GM20431 (cell line): ENCODE data around the gene APCDD1.
"Not testable (repeated sequence)": the region's sequence is repeated elsewhere in the genome, so short reads cannot be mapped to it uniquely, and the experiment has no call there.

Experiments used
- in situ Hi-C: fragments of 300-500 bp; cut with MseI, MboI; formaldehyde crosslinking; loops from one replicate; pipeline ENCODE4 v1.15.0; 2020; ENCODE audit warnings: low sequenced_read_pairs; ENCODE audit not compliant: unreplicated experiment

The APCDD1 gene

DNA sequence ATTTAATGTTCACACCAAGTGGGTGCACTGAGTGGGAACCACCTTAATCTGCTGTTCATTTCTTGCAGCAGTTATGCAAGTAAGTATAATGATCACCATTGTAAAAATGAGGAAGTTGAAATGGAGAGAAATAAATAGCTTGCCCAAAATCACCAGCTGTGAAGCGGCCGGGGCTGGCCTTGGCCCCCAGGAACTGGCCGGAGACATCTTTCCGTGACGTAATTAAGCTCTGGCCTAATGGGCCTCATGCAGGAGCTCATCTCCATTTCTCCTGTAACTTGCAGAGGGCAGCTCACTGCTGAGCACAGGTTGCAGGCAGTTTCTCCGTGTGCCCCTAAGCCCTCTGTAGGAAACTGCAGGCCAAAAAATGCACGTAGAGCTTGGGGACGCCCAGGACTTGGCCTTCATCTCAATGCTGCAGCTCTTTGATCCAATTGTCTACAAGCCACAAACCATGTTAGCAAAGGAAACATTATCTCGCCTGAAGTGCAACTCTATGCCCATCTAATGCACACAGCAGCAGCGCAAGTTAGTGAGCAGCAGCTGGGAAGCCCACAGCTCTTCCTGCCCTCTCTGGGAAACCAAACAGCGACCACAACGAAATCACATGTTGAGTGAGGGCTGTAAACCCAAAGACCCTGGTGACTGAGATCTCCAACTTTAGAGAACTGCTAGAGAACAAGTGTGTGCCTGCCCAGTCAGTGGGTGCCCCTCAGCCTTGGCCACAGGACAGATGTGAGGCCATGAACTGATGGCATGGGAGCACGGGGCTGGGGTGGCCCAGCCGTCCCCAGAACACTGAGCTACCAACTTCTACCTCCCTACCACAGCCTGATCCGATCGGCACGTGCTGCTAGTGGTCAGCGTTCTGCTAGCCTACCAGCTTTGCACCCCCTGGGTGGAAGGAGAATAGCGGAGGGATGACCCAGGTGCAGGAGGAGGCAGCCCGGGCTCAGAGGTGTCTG is 28.8 kb downstream of the APCDD1 start:
- in situ Hi-C loops: loop anchor here (25.0 kb wide), 1 partner anchor 296 kb away; no protein-coding TSS in a partner anchor

- in situ Hi-C loops: loop anchor here (25.0 kb wide), 1 partner anchor 298 kb away; no protein-coding TSS in a partner anchor
Observed at GRCh38 chr18:10485475-10485874, 31.0 kb downstream of the APCDD1 start.

DNA sequence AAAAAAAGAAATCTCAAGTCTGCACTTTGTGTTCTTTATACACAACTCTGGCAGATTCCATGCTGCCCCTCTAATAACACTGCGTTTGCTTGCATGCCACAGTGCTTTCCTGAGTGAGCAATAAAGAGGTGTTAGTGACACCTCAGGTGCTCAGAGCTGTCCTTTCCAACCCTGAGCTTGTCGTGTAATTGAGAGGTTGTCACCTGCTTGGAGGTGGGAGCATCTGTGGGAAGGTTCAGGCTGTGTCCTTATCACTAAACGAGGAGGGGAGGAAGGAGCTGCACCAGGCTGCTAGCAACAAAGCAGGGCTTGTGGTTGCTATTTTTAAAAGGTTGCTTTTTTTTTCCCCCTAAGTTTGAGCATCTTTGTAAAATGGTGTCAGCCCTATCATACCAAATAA is 31.9 kb downstream of the APCDD1 start:
- in situ Hi-C loops: loop anchor here (25.0 kb wide), 1 partner anchor 299 kb away; no protein-coding TSS in a partner anchor

- in situ Hi-C loops: loop anchor here (25.0 kb wide), 1 partner anchor 300 kb away; no protein-coding TSS in a partner anchor
Observed at GRCh38 chr18:10487154-10487553, 32.7 kb downstream of the APCDD1 start.

- in situ Hi-C loops: loop anchor here (25.0 kb wide), 1 partner anchor 301 kb away; no protein-coding TSS in a partner anchor
Observed at GRCh38 chr18:10488017-10488416, 33.6 kb downstream of the APCDD1 start.

GRCh38 chr18:10490401-10491165 is 36.1 kb downstream of the APCDD1 start:
- in situ Hi-C loops: loop anchor here (25.0 kb wide), 1 partner anchor 303 kb away; no protein-coding TSS in a partner anchor

DNA sequence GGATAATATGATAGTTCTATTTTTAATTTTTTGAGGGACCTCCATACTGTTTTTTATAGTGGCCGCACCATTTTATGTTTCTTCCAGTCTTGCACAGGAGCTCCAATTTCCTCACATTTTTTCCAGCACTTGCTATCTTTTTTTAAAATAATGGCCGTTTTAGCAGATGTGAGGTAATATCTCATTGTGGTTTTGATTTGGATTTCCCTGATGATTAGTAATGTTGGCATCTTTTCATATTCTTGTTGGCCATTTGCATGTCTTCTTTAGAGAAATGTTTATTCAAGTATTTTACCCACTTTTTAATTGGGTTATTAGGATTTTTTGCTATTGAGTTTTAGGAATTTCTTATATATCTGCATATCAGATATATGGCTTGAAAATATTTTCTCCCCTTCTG is 41.5 kb downstream of the APCDD1 start:
- in situ Hi-C loops: loop anchor here (25.0 kb wide), 1 partner anchor 309 kb away; no protein-coding TSS in a partner anchor

GRCh38 chr18:10497206-10497749 is 42.8 kb downstream of the APCDD1 start:
- in situ Hi-C loops: loop anchor here (25.0 kb wide), 1 partner anchor 310 kb away; no protein-coding TSS in a partner anchor

- in situ Hi-C loops: loop anchor here (25.0 kb wide), 1 partner anchor 312 kb away; no protein-coding TSS in a partner anchor
Observed at GRCh38 chr18:10499230-10499629, 44.8 kb downstream of the APCDD1 start.

- in situ Hi-C loops: no loop called here
Observed at GRCh38 chr18:10500038-10500437, 45.6 kb downstream of the APCDD1 start.

DNA sequence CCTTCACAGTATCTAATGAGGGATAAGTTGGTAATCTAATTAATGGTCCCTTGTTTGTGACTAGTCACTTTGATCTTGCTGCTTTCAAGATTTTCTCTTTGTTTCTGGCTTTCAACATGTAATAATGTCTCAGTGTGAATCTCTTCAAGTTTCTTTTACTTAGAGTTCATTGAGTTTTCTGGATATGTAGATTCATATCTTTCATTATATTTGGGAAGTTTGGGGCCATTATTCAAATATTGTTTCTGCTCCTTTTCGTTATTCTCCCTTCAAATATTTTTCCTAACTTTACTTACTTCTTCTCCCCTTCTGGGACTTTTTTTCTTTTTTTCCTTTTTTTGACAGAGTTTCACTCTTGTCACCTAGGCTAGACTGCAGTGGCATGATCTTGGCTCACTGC is 50.3 kb downstream of the APCDD1 start:
- in situ Hi-C loops: no loop called here

- in situ Hi-C loops: not testable (repeated sequence)
Observed at GRCh38 chr18:10505892-10506291, 51.5 kb downstream of the APCDD1 start.

DNA sequence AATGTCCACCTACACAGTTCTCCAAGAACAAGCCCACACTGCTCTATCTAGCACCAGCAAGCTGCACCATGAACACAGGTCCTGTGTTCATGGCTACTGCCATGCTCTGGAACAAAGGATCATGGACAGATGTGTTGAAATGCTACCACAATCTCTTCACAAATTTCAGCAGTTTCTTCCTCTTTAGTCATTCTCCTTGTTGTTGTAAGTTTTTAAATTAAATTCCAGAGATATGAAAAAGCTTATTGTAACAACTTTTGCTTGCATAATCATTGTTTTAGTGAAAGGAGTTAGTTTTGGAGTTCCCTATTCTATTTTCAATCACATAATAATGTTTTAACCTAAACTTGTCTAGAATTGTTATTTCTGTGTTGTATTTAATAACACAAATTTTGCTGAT is 54.2 kb downstream of the APCDD1 start:
- in situ Hi-C loops: no loop called here

- in situ Hi-C loops: loop anchor here (10.0 kb wide), 1 partner anchor 536 kb away; no protein-coding TSS in a partner anchor
Observed at GRCh38 chr18:10511236-10511635, 56.8 kb downstream of the APCDD1 start.

- in situ Hi-C loops: loop anchor here (10.0 kb wide), 1 partner anchor 539 kb away; no protein-coding TSS in a partner anchor
Observed at GRCh38 chr18:10514082-10514481, 59.6 kb downstream of the APCDD1 start.

GRCh38 chr18:10514601-10515000 is 60.2 kb downstream of the APCDD1 start:
- in situ Hi-C loops: loop anchor here (10.0 kb wide), 1 partner anchor 540 kb away; no protein-coding TSS in a partner anchor

- in situ Hi-C loops: loop anchor here (10.0 kb wide), 1 partner anchor 541 kb away; no protein-coding TSS in a partner anchor
Observed at GRCh38 chr18:10515456-10515855, 61.0 kb downstream of the APCDD1 start.

GRCh38 chr18:10516078-10516477 is 61.6 kb downstream of the APCDD1 start:
- in situ Hi-C loops: loop anchor here (10.0 kb wide), 1 partner anchor 541 kb away; no protein-coding TSS in a partner anchor

GRCh38 chr18:10518595-10519255 is 64.3 kb downstream of the APCDD1 start:
- in situ Hi-C loops: loop anchor here (10.0 kb wide), 1 partner anchor 544 kb away; no protein-coding TSS in a partner anchor
